GM12878 (cell line): Measurements from ENCODE around the gene IQGAP1. TPM values are rescaled to one million over a fixed set of nuclear protein-coding genes. Genes with fewer than 3 reads are reported as not detected.

Experiments
- ATAC-seq: fragments of 200-7000 bp; cut with Tn5 transposase; 3 replicates; pipeline ENCODE4 v1.9.1; 2020; ENCODE audit warnings: mild to moderate bottlenecking, moderate library complexity
- BruUV-seq: library from RNA; stranded (reverse); fragments of 400-500 nt; replicated peaks from 2 replicates; lab custom pipeline; 2021; lab: Mats Ljungman, UMichigan
- CTCF ChIA-PET: fragments of 300-600 bp; sonication (Branson Sonifier 250); formaldehyde crosslinking; extraction: SDS; loops from one replicate; lab custom pipeline; 2021; ENCODE audit warnings: inconsistent platforms; lab: Yijun Ruan, JAX
- POLR2A ChIA-PET: fragments of 350-600 bp; formaldehyde crosslinking; extraction: SDS; loops from one replicate; lab custom pipeline; 2021; ENCODE audit warnings: inconsistent platforms; lab: Charles Lee
- RAD21 ChIA-PET: fragments of 300-600 bp; sonication (Branson Sonifier 250); formaldehyde crosslinking; loops from one replicate; lab custom pipeline; 2023; ENCODE audit warnings: antibody characterized with exemption; ENCODE audit not compliant: unreplicated experiment; lab: Charles Lee
- SMC1A ChIA-PET: fragments of 300-600 bp; sonication (Branson Sonifier 250); formaldehyde crosslinking; loops from one replicate; lab custom pipeline; 2023; ENCODE audit not compliant: unreplicated experiment, uncharacterized antibody; lab: Charles Lee
- DNase-seq: peaks from one replicate; pipeline ENCODE4 v3.0.0-alpha.2; 2011; ENCODE audit warnings: low read depth, low spot score
- FAIRE-seq: peaks from 3 replicates; lab custom pipeline; 2011; peaks lifted over from hg19 to GRCh38; lab: Jason Lieb, UNC
- H2AFZ ChIP-seq: 2 replicates; pipeline ENCODE4 v1.6.0; 2011; ENCODE audit warnings: low read depth, low read length, control low read depth; ENCODE audit not compliant: control insufficient read depth
- H3K27ac ChIP-seq: 2 replicates; pipeline ENCODE4 v1.5.1; 2011; ENCODE audit warnings: control low read depth; ENCODE audit not compliant: control insufficient read depth, insufficient read depth
- H3K27me3 ChIP-seq, 2 experiments: replicated peaks in 1 of 2; 2 replicates each; pipeline versions ENCODE4 v1.6.0 to v1.6.1; 2011; ENCODE audit warnings: low read length in 1 of 2; ENCODE audit not compliant: control insufficient read depth in 2 of 2, insufficient read depth in 2 of 2
- H3K36me3 ChIP-seq, 2 experiments: 2 replicates each; pipeline ENCODE4 v1.5.1; 2011; ENCODE audit warnings: low read length in 1 of 2; ENCODE audit not compliant: control insufficient read depth in 2 of 2, insufficient read depth in 2 of 2
- H3K4me1 ChIP-seq: 2 replicates; pipeline ENCODE4 v1.6.1; 2011; ENCODE audit warnings: mild to moderate bottlenecking, low read length, moderate library complexity, mixed read lengths; ENCODE audit not compliant: control insufficient read depth, insufficient read depth
- H3K4me2 ChIP-seq: 2 replicates; pipeline ENCODE4 v1.6.0; 2011; ENCODE audit warnings: control low read depth; ENCODE audit not compliant: control insufficient read depth, insufficient read depth
- H3K4me3 ChIP-seq: fragments of 200-600 bp; sonication (generic); 2 replicates; pipeline ENCODE4 v1.5.1; 2016
- H3K79me2 ChIP-seq: 2 replicates; pipeline ENCODE4 v1.6.0; 2011; ENCODE audit warnings: low read length; ENCODE audit not compliant: control insufficient read depth, insufficient read depth
- H3K9ac ChIP-seq: 2 replicates; pipeline ENCODE4 v1.8.0; 2011; ENCODE audit warnings: low read length, control low read depth, mixed read lengths; ENCODE audit not compliant: control insufficient read depth, insufficient read depth
- H3K9me3 ChIP-seq: replicated peaks from 3 replicates; pipeline ENCODE4 v1.5.1; 2011; ENCODE audit warnings: mild to moderate bottlenecking, low read length; ENCODE audit not compliant: control insufficient read depth, insufficient read depth
- H4K20me1 ChIP-seq: 2 replicates; pipeline ENCODE4 v1.6.0; 2011; ENCODE audit not compliant: control insufficient read depth, insufficient read depth
- CBFB ChIP-seq: IDR thresholded peaks from 2 replicates; pipeline ENCODE4 v1.6.1; 2016; ENCODE audit warnings: antibody characterized with exemption, low read depth
- CEBPB ChIP-seq, 2 experiments: fragments of 150-350 bp in 1 of 2; IDR thresholded peaks; 2 replicates each; pipeline ENCODE4 v1.6.1; 2012 to 2014; ENCODE audit warnings: low read depth in 2 of 2, low read length in 2 of 2, borderline replicate concordance in 1 of 2, inconsistent platforms in 1 of 2
- CREB1 ChIP-seq: IDR thresholded peaks from 2 replicates; pipeline ENCODE4 v1.6.1; 2012; ENCODE audit warnings: low read depth, mild to moderate bottlenecking, inconsistent platforms
- EGR1 ChIP-seq, 2 experiments: IDR thresholded peaks; 1 replicate in 1 of 2; 2 replicates in 1 of 2; pipeline ENCODE4 v1.6.1; 2011 to 2012; ENCODE audit warnings: low read depth in 2 of 2, low read length in 2 of 2, borderline replicate concordance in 1 of 2, mild to moderate bottlenecking in 1 of 2, moderate library complexity in 1 of 2
- MXI1 ChIP-seq: fragments of 150-350 bp; IDR thresholded peaks from 2 replicates; pipeline ENCODE4 v1.6.1; 2011; ENCODE audit warnings: low read depth, mild to moderate bottlenecking, inconsistent platforms, low read length, improper control_type of control experiment
- NBN ChIP-seq: fragments of 450-650 bp; IDR thresholded peaks from 2 replicates; pipeline ENCODE4 v1.6.1; 2016
- TCF3 ChIP-seq: IDR thresholded peaks from 2 replicates; pipeline ENCODE4 v1.6.1; 2012; ENCODE audit warnings: low read depth, mild to moderate bottlenecking, low read length, borderline replicate concordance; ENCODE audit not compliant: insufficient read depth
- ZNF384 ChIP-seq: IDR thresholded peaks from 2 replicates; pipeline ENCODE4 v1.6.1; 2012; ENCODE audit warnings: low read depth, mild to moderate bottlenecking, low read length, improper control_type of control experiment, borderline replicate concordance
- WGBS: methylation state at CpG from one replicate; pipeline ENCODE4 v1.1.6; 2016; ENCODE audit warnings: low lambda C conversion rate; ENCODE audit not compliant: insufficient replicate concordance, insufficient coverage; ENCODE audit errors: missing lambda C conversion rate; 5-methylcytosine and 5-hydroxymethylcytosine counted together
- in situ Hi-C: fragments of 300-500 bp; cut with MboI; formaldehyde crosslinking; loops from 9 replicates; pipeline ENCODE4 v1.14.3; 2018; ENCODE audit warnings: mixed read lengths
- intact Hi-C: fragments of 100-400 bp; cut with micrococcal nuclease; formaldehyde crosslinking; loops from one replicate; pipeline ENCODE4 v1.14.2; 2022; ENCODE audit not compliant: unreplicated experiment
- polyA plus RNA-seq, 11 experiments: library from polyadenylated mRNA; depleted of rRNA in 4 of 11; unstranded in 6 of 11; stranded (reverse) in 5 of 11; fragments of >200 nt; fragmentation: Nextera tagmentation in 4 of 11; fragmentation: Illumina TruSeq in 1 of 11; extraction: Ambion mirVana in 4 of 11; extraction: Trizol in 1 of 11; gene quantifications; 1 replicate in 1 of 11; 2 replicates in 10 of 11; pipeline versions ENCODE4 v1.2.1 to v1.2.3, GENCODE V29; 2011 to 2016; ENCODE audit warnings: inconsistent platforms in 2 of 11, missing spikeins in 2 of 11, low read depth in 1 of 11
- total RNA-seq, 4 experiments: library from RNA; depleted of rRNA in 3 of 4; stranded (reverse); fragments of >200 nt in 3 of 4; fragmentation: Illumina TruSeq in 1 of 4; extraction: Trizol in 1 of 4; gene quantifications; 2 replicates each; pipeline versions ENCODE4 v1.2.1 to v1.2.3, GENCODE V29; 2013 to 2021
- TF ChIP-seq, protein P1 (sequence below): IDR thresholded peaks from 2 replicates; pipeline ENCODE4 v1.6.1; 2012; ENCODE audit warnings: low read length, inconsistent platforms

The IQGAP1 gene
- total and polyA plus RNA-seq, 10 of the 15 experiments (the other 5 are each of a cell fraction or from before 2014, with no cell fraction given) = 65.2 to 250 (median 112) TPM

DNA sequence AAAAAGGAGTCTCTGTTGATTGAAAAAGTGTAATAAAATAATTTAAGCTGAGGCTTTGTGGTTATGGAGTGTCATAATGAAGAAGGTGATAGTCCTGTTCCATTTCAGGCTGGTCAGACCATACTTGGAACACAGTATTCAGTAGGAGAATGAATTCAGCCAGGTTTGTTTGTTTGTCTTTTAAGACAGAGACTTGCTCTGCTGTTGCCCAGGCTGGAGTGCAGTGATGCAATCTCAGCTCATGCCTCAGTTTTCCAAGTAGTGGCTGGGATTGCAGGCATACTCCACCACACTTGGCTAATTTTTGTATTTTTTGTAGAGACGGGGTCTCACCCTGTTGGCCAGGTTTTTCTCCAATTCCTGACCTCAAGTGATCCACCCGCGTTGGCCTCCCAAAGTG, 33.5 kb downstream of the IQGAP1 start:
- DNase-seq (no peak), FAIRE-seq (no peak), ATAC-seq (no peak)
- H3K9me3 ChIP-seq = no peaks in the 10 kb centered on the region; the same call in 1 of the 3 replicates
- no TSS peak for BruUV-seq
- ChIA-PET CTCF (interaction anchor here (0.7 to 1.8 kb wide), 5 partner anchors 9 to 117 kb away, joined by 3 to 8 read pairs (median 3); no protein-coding TSS in a partner anchor), SMC1A (interaction anchor here (0.6 to 6.4 kb wide), 9 partner anchors 8 to 291 kb away, joined by 3 to 38 read pairs (median 4); partner anchors contain the start of gene IQGAP1), POLR2A (interaction anchor here (1.3 to 2.7 kb wide), 3 partner anchors 8 to 20 kb away, joined by 3 to 12 read pairs (median 5); no protein-coding TSS in a partner anchor), RAD21 (interaction anchor here (1.0 kb wide), 1 partner anchor 15 kb away, joined by 5 read pairs; no protein-coding TSS in a partner anchor)
- H3K27me3 ChIP-seq = no peaks in the 10 kb centered on the region
- TF ChIP-seq MXI1 (no peak), TCF3 (no peak), EGR1 (IDR thresholded peaks at IDR 0.05; ENCODE audit: borderline replicate concordance in 1 of 2, low read depth in 2 of 2, low read length in 2 of 2) (no peak), CBFB (no peak), CREB1 (no peak), CEBPB (IDR thresholded peaks at IDR 0.05; ENCODE audit: borderline replicate concordance in 1 of 2, low read depth in 2 of 2, low read length in 2 of 2) (no peak), NBN (no peak), ZNF384 (no peak)
- TF ChIP-seq, protein P1, sequence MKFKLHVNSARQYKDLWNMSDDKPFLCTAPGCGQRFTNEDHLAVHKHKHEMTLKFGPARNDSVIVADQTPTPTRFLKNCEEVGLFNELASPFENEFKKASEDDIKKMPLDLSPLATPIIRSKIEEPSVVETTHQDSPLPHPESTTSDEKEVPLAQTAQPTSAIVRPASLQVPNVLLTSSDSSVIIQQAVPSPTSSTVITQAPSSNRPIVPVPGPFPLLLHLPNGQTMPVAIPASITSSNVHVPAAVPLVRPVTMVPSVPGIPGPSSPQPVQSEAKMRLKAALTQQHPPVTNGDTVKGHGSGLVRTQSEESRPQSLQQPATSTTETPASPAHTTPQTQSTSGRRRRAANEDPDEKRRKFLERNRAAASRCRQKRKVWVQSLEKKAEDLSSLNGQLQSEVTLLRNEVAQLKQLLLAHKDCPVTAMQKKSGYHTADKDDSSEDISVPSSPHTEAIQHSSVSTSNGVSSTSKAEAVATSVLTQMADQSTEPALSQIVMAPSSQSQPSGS = no peak
- no peak overlapping the region for H3K27ac ChIP-seq
- peaks cover 63% of the 10 kb centered on the region for H3K79me2 ChIP-seq
- no peaks in the 10 kb centered on the region for H4K20me1 ChIP-seq
- no peak overlapping the region for H3K4me2 ChIP-seq
- peaks cover 30% of the 10 kb centered on the region for H3K4me1 ChIP-seq
- no peak overlapping the region for H3K9ac ChIP-seq
- in situ Hi-C loops = no loop called here
- H3K4me3 ChIP-seq = no peak overlapping the region
- intact Hi-C loops = loop anchor here (5.0 kb wide), 1 partner anchor 99 kb away; no protein-coding TSS in a partner anchor
- 86% methylated on average over 3 of the region's 3 CpGs for WGBS
- no peak overlapping the region for H2AFZ ChIP-seq
- peaks cover 0 to 6% of the 10 kb centered on the region in 2 experiments; a peak in 2 of 4 replicates for H3K36me3 ChIP-seq
